Effector CD8-positive, alpha-beta T cell (primary cell): ENCODE data around the gene BMPR1B.
"Not testable (repeated sequence)": the region's sequence is repeated elsewhere in the genome, so short reads cannot be mapped to it uniquely, and the experiment has no call there.

ENCODE experiments used
- DNase-seq: peaks from one replicate; lab custom pipeline; 2025; lab: John Stamatoyannopoulos, UW

Gene BMPR1B

GRCh38 chr4:95139424-95139823 lies 381.7 kb downstream of the BMPR1B start:
- not testable (repeated sequence) for DNase-seq

- DNase-seq, result no peak
These were observed 383.6 kb downstream of the BMPR1B start for GRCh38 chr4:95141361-95141760.

- DNase-seq, result no peak
These were observed 385.2 kb downstream of the BMPR1B start for GRCh38 chr4:95142932-95143331.

GRCh38 chr4:95151255-95151654 lies 393.5 kb downstream of the BMPR1B start:
- no peak for DNase-seq

- no peak for DNase-seq
These were observed 395.4 kb downstream of the BMPR1B start for GRCh38 chr4:95153182-95153581.

- DNase-seq, result no peak
These were observed 398.1 kb downstream of the BMPR1B start for GRCh38 chr4:95155759-95156451.

GRCh38 chr4:95156452-95156765 lies 398.7 kb downstream of the BMPR1B start:
- DNase-seq, result no peak

- DNase-seq, result no peak
These were observed 399.8 kb downstream of the BMPR1B start for GRCh38 chr4:95157596-95157995.

GRCh38 chr4:95158045-95158444 lies 400.3 kb downstream of the BMPR1B start:
- no peak for DNase-seq

GRCh38 chr4:95158626-95159025 lies 400.9 kb downstream of the BMPR1B start:
- no peak for DNase-seq

GRCh38 chr4:95159384-95159783 lies 401.6 kb downstream of the BMPR1B start:
- DNase-seq, result no peak

- no peak for DNase-seq
These were observed 404.2 kb downstream of the BMPR1B start for GRCh38 chr4:95161781-95162469.

GRCh38 chr4:95162867-95163266 lies 405.1 kb downstream of the BMPR1B start:
- DNase-seq, result no peak

GRCh38 chr4:95165926-95166524 lies 408.3 kb downstream of the BMPR1B start:
- no peak for DNase-seq

GRCh38 chr4:95167805-95168204 lies 410.1 kb downstream of the BMPR1B start:
- DNase-seq, result no peak

GRCh38 chr4:95170176-95170575 lies 412.4 kb downstream of the BMPR1B start:
- no peak for DNase-seq

- not testable (repeated sequence) for DNase-seq
These were observed 413.6 kb downstream of the BMPR1B start for GRCh38 chr4:95171377-95171776.

- no peak for DNase-seq
These were observed 421.2 kb downstream of the BMPR1B start for GRCh38 chr4:95178938-95179337.

- DNase-seq, result no peak
These were observed 422.9 kb downstream of the BMPR1B start for GRCh38 chr4:95180531-95181242.

- no peak for DNase-seq
These were observed 423.7 kb downstream of the BMPR1B start for GRCh38 chr4:95181243-95181995.

- no peak for DNase-seq
These were observed 424.2 kb downstream of the BMPR1B start for GRCh38 chr4:95181996-95182306.
